Memory B cell (primary cell): Measurements from ENCODE around the gene DDIT3.
A peak's percentile ranks its signal among the peaks of the same experiment; 100 is the strongest.

ENCODE experiments used
- ATAC-seq: fragments of 150-1000 bp; cut with Tn5 transposase; 2 replicates; pipeline ENCODE4 v1.10.0; 2021; ENCODE audit warnings: low read depth, mild to moderate bottlenecking, moderate library complexity
- DNase-seq, 2 donors: peaks; one replicate each; pipeline ENCODE4 v3.0.0; 2022; ENCODE audit warnings: low spot score in 2 of 2
- H3K27ac Mint-ChIP-seq: one replicate; pipeline ENCODE4 v1.8.0; 2022; ENCODE audit warnings: mild to moderate bottlenecking, moderate library complexity, mixed read lengths
- H3K27me3 Mint-ChIP-seq: one replicate; pipeline ENCODE4 v1.8.0; 2022; ENCODE audit warnings: mixed read lengths
- H3K36me3 Mint-ChIP-seq: one replicate; pipeline ENCODE4 v1.8.0; 2022; ENCODE audit warnings: mild to moderate bottlenecking, mixed read lengths
- H3K4me1 Mint-ChIP-seq: one replicate; pipeline ENCODE4 v1.8.0; 2022; ENCODE audit warnings: mixed read lengths
- H3K4me3 Mint-ChIP-seq: one replicate; pipeline ENCODE4 v1.8.0; 2022; ENCODE audit warnings: mild to moderate bottlenecking, moderate library complexity, mixed read lengths
- H3K9me3 Mint-ChIP-seq: one replicate; pipeline ENCODE4 v1.8.0; 2022; ENCODE audit warnings: mixed read lengths

The DDIT3 gene

DNA sequence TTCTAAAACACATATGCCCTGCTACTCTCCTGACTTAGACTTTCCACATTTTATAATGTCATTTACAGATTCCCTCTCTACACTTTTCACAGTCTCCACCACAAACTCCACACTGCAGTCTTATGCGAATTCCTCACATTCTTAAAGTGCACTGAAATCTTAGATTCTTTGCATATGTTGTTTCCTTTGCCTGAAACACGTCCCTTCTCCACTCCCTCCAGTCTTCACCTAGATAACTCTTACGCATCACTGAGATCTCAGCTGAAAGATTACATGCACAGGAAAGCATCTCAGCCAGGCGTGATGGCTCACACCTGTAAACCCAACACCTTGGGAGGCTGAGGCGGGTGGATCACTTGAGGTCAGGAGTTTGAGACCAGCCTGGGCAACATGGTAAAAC, 36.8 kb downstream of the DDIT3 start:
- Mint-ChIP-seq H3K36me3 (no peaks in the 10 kb centered on the region), H3K27me3 (no peaks in the 10 kb centered on the region), H3K4me3 (no peak overlapping the region), H3K9me3 (no peaks in the 10 kb centered on the region), H3K4me1 (peaks cover 39% of the 10 kb centered on the region), H3K27ac (peak overlapping the region; percentile 54)
- ATAC-seq (no peak), DNase-seq (no peak)

DNA sequence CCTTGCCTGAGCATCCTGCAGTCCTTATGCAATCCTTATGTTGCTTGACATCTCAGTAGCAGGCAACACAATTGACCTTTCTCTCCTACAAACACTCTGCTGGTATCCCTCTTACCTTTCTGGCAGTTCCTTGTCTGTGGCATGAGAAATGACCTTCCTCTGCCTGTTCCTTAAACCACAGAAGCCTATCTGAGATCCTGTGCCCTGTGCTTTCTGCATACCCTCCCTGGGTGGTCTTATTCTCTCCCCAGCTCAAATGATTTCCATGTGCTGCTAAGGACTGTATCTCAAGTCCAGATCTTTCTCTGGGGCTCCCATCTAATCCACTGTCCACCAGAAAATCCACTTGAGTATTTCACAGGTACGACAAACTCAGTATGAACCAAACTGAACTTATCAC, 38.6 kb downstream of the DDIT3 start:
- Mint-ChIP-seq H3K27ac (peak overlapping the region; percentile 99), H3K9me3 (no peaks in the 10 kb centered on the region), H3K36me3 (no peaks in the 10 kb centered on the region), H3K4me3 (peak overlapping the region; percentile 43), H3K4me1 (peaks cover 47% of the 10 kb centered on the region), H3K27me3 (no peaks in the 10 kb centered on the region)
- DNase-seq (no peak), ATAC-seq (no peak)

DNA sequence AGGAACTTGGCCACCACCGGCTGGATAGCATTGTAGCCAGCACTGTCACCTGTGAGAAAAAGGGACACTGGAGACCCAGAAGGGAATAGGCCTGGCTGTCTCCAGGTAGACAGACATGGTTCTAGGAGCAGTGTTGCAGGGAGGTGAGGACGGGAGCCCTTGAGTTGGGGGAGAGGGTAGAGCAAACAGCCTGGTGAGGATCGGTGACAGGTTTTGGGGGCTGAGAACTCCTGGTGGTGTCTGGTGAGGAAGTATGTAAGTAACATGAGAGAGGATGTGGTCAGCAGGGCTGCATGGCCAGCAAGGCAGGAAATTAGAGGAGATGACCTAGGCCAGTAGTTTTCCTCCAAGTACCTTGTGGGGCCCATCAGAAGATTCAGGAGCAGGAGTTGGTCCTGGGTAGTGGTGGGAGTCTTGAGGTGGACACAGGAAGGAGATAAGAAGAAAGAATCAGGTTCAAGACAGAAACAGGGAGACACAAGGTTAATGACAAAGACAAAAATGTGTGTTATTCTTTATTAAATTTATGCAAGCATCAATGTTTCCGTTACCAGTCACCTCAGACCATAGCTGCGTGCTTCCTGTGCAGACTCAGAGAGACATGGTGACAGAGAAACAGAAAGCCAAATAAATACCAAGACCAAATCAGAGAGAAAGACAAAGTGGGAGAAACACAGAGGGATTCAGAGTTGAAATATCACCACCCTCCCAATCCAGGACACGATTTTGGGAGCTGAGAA, 40.8 kb downstream of the DDIT3 start, which contains the start of gene ARHGAP9:
TSS of gene ARHGAP9 (minus strand) at position 491 of the 740 bp plus-strand sequence. CDS start at position 31, 460 bp downstream.
- ATAC-seq: peak; percentile 70
- no peaks in the 10 kb centered on the region for H3K27me3 Mint-ChIP-seq
- H3K9me3 Mint-ChIP-seq: no peaks in the 10 kb centered on the region
- peaks cover 57% of the 10 kb centered on the region for H3K4me1 Mint-ChIP-seq
- H3K4me3 Mint-ChIP-seq: peak within 1 kb of the TSS; percentile 99
- peak; percentile 49 to 56 for DNase-seq
- H3K27ac Mint-ChIP-seq: peak within 1 kb of the TSS; percentile 99
- peaks cover 8% of the 10 kb centered on the region for H3K36me3 Mint-ChIP-seq

DNA sequence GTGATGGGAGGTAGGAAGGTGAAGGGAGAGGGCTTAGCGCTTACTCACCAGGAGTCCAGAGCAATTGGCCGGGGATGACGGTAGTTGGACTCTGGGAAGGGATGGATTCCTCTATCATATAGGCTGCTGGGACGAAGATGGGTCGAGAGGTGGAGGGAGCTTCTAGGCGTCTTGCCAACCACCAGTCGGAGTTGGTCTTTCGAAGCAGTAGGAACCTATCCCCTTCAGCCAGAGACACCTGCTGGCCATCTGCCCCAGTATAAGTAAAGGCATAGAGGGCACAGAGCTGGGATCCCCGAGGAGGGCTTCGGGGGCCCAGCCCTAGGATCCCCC, 41.3 kb downstream of the DDIT3 start:
- peaks cover 13% of the 10 kb centered on the region for H3K36me3 Mint-ChIP-seq
- H3K4me3 Mint-ChIP-seq: peak overlapping the region; percentile 99
- H3K4me1 Mint-ChIP-seq: peaks cover 62% of the 10 kb centered on the region
- no peaks in the 10 kb centered on the region for H3K27me3 Mint-ChIP-seq
- ATAC-seq: no peak
- H3K9me3 Mint-ChIP-seq: no peaks in the 10 kb centered on the region
- H3K27ac Mint-ChIP-seq: peak overlapping the region; percentile 99
- DNase-seq: no peak

DNA sequence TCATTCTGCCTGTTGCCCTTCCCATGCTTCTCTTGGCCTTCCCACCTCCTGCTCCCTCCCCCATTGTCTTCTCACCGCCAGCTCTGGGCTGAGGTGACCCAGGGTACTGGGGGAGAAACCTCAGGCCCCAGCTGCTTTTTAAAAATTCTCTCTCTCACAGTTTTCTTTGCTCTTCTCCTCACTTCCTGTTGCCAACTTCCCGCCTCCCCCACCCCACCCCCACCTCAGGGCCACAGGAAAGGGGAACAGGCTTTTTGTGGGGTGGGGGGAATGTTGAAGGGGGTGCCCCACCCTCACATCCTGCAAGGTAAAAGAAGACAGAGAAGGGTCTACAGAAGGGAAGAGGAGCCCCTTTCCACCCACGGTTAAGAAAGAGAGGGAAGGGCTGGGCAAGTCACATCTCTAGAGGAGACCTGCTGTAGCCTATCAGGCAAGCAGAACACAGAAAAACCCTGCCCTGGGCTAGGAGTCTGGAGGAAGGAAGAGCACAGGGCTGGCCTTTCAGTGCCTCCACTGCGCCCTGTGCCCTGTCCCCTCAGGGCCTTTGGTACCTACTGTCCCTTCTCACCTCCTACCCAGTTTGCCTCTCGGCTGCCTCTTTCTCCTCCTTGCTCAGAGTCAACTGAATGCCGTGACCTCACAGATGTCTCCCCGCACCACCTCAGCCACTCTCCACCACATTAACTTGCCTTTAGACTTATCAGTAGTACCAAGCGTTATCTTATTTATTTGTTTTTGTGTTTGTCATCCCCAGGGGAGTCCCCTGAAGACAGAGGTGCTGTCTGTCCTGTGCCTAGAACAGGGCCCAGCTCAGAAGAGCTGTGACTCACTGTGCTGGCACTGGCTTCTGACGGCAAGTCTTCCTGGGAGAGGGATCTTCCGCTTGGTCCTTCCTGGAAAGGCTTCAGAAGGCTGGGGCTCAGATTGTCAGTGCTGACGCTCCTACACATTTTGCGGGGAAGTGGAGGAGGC, 42.3 kb downstream of the DDIT3 start:
- peak overlapping the region; percentile 99 for H3K27ac Mint-ChIP-seq
- H3K4me3 Mint-ChIP-seq: peak overlapping the region; percentile 99
- peak; percentile 41 for ATAC-seq
- H3K36me3 Mint-ChIP-seq: peaks cover 18% of the 10 kb centered on the region
- no peaks in the 10 kb centered on the region for H3K9me3 Mint-ChIP-seq
- no peaks in the 10 kb centered on the region for H3K27me3 Mint-ChIP-seq
- peaks cover 62% of the 10 kb centered on the region for H3K4me1 Mint-ChIP-seq
- no peak for DNase-seq

DNA sequence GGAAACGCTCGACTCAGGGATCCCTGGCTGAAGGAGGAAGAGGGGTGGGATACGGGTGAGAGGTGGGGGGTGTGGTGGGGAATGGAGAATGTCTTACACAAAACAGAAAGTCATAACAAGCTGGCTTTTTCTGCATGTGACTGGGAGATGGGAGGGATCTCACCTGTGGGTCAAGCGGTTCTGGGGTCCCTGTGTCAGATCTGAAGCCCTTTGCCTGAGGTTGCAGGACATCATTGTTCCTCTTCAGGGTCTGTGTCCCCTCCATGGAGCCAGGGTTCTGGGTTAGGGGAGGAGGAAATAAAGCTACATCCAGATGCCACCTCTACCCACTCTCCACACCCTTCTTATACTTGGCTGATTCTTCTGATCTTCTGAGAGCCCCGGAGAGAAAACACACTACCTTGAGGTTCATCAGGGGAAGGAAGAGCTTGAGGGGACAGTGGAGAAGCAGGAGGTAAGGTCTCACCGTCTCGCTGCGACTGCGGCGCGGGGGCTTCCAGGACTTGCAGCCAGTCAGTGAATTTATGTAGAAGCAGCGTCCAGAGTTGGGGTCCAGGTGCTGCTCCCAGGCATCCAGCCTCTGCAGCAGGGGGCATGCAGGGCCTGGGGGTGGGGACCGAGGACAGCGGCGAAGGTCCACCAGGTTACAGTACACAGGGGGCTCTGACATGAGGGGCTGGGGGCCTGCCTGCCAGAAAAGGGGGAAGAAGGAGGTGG, 43.2 kb downstream of the DDIT3 start:
- Mint-ChIP-seq H3K4me3 (peak overlapping the region; percentile 99), H3K4me1 (peaks cover 67% of the 10 kb centered on the region), H3K27ac (peak overlapping the region; percentile 99), H3K36me3 (peaks cover 23% of the 10 kb centered on the region), H3K27me3 (no peaks in the 10 kb centered on the region), H3K9me3 (no peaks in the 10 kb centered on the region)
- DNase-seq (no peak), ATAC-seq (no peak)

DNA sequence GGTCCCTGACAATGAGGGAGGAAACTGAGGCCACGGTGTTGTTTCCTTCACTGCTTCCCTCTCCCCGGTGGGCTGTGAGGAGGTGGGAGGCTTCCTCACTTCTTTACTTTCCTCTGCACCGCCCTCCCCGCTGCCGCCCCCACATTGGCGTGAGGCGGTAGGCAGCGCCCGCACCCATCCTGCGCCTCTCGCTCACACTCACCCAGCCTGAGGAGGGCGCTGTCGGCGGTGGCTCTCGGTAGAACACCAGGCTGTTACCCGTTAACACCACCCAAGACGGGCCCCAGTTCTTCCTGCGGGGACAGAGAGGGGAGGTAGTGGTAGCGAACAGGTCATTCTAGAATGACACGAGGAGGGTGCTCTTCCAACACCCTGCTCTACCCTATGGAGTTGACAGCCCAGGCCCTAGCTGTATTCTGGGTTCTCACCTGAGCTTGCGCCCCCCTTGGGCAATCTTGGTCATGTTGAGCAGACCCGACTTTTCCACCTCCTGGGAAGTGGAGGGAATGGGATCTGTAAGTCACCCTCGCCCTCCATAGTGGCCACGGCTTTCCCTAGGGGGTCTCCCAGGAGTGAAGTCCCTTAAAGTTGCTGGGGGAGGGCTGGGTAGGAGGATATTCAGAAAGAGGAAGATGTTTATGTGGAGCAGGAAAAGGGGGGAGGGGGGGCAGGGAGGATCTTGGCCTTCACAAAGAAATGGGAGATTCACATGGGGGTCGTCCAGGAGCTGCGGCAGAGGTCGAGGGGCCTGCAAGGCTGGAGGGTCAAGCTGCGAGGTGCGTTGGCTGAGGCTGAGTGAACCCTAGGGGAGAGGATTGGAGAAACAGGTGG, 43.9 kb downstream of the DDIT3 start:
- DNase-seq: peak; percentile 49 to 67
- Mint-ChIP-seq H3K27me3 (no peaks in the 10 kb centered on the region), H3K27ac (peak overlapping the region; percentile 99), H3K36me3 (peaks cover 25% of the 10 kb centered on the region), H3K9me3 (no peaks in the 10 kb centered on the region), H3K4me3 (peak overlapping the region; percentile 99), H3K4me1 (peaks cover 62% of the 10 kb centered on the region)
- peak; percentile 41 for ATAC-seq

DNA sequence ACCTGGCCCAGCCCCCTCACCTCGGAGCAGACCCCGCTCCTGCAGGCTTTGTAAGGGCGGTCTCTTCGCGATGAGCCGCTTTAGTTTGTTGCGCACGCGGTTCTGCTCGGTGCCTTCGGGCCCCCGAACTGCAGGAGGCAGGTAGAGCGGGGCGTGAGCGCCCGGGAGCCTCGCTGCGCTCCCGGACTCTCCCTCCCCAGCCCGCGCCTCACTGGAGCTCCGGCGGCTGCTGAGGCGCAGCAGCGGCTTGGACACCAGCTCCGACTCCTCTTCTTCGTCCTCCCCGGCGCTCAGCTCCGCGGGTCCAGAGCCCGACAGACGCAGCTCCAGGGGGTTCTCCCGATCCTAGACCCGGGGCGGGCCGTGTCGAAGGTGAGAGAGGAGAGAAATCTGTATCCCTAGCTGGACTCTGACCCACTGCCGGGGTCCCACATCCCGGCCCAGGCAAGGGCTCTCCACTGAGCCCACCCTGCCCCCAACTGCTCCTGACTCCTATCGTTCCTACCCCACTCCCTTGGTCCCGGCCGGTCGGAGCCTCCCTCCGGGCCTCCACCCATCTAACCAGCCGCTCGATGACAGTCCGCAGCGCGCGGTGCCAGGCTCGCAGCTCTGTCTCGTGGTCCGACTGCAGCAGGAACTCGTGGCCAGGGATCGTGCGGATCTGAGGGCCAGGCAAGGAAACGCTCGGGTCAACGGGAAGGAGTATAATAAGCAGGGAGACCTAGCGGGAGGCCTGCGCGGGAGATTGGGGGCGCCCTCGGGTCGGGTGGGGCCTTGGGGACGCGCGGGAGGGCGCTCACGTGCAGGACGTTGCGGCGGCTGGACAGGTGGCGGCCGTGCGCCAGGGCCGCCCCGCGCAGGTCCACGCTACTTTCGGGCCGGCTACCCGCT, 44.8 kb downstream of the DDIT3 start:
- ATAC-seq (no peak), DNase-seq (no peak)
- peaks cover 61% of the 10 kb centered on the region for H3K4me1 Mint-ChIP-seq
- H3K27me3 Mint-ChIP-seq: no peaks in the 10 kb centered on the region
- peak overlapping the region; percentile 99 for H3K4me3 Mint-ChIP-seq
- H3K36me3 Mint-ChIP-seq: peaks cover 27% of the 10 kb centered on the region
- H3K9me3 Mint-ChIP-seq: no peaks in the 10 kb centered on the region
- peak overlapping the region; percentile 99 for H3K27ac Mint-ChIP-seq

DNA sequence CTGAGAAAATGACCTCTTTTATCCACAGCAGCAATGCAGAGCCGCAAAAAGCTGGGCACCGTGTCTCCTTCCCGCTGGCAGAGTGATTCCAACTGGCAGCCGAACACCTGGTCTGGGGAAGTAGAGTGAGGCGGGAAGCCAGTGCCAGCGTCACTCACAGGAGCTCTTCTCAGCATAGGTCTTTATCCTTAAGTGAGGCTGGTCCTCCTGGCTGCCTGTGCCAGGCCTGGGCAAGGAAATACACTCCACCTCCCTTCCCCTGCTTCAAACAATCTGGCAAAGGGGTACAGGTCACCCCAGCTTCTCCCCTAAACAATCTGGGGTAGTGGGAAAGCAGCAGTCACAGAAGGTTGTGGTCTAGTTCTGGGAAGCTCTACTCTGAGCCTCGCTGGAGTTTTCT, 45.5 kb downstream of the DDIT3 start:
- Mint-ChIP-seq H3K27me3 (no peaks in the 10 kb centered on the region), H3K36me3 (peaks cover 27% of the 10 kb centered on the region), H3K4me3 (peak overlapping the region; percentile 70), H3K27ac (peak overlapping the region; percentile 1), H3K9me3 (no peaks in the 10 kb centered on the region), H3K4me1 (peaks cover 57% of the 10 kb centered on the region)
- ATAC-seq (no peak), DNase-seq (no peak)

DNA sequence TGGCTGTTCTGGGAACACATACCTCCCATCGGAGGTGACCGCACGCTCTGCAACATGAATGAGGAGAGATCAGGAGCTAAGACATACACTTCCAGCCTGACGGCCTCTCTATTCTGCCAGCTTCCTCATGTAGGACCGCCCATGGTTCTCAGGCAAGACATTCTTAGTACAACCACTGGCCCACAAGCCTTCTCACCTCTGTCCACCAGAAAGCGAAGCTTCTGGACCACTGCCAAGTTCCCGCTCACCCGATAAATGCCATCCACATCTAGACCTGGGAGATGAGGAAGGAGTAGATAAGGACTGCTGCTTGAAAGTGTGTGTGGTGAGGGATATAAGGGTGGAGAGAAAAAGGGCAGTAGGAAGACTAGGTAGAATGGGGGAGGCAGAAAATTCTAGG, 45.9 kb downstream of the DDIT3 start:
- no peaks in the 10 kb centered on the region for H3K9me3 Mint-ChIP-seq
- H3K36me3 Mint-ChIP-seq: peaks cover 30% of the 10 kb centered on the region
- H3K27ac Mint-ChIP-seq: peak overlapping the region; percentile 1
- no peak for ATAC-seq
- no peaks in the 10 kb centered on the region for H3K27me3 Mint-ChIP-seq
- no peak for DNase-seq
- peak overlapping the region; percentile 70 for H3K4me3 Mint-ChIP-seq
- H3K4me1 Mint-ChIP-seq: peaks cover 53% of the 10 kb centered on the region

DNA sequence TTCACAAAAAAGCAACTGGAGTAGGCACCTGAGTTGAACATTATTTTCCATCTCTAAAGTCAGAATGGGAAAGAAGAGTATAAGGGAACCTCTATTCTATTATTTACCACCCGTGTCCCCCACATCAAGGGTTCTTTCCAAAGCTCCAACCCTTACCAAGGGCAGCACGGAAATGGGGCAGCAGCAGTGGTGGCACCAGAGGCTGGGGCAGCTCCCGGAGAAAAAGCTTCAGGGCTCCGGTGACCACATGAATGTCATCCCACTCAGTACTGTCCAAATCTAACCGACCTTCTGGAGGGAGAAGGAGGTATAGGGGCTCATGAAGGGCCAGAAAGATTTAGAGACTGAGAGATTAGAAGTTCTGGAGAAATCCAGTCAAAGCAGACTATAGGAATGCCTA, 46.4 kb downstream of the DDIT3 start:
- ATAC-seq (no peak), DNase-seq (no peak)
- Mint-ChIP-seq H3K36me3 (peaks cover 33% of the 10 kb centered on the region), H3K27me3 (no peaks in the 10 kb centered on the region), H3K4me3 (peak overlapping the region; percentile 70), H3K9me3 (no peaks in the 10 kb centered on the region), H3K27ac (no peak overlapping the region), H3K4me1 (peaks cover 50% of the 10 kb centered on the region)

DNA sequence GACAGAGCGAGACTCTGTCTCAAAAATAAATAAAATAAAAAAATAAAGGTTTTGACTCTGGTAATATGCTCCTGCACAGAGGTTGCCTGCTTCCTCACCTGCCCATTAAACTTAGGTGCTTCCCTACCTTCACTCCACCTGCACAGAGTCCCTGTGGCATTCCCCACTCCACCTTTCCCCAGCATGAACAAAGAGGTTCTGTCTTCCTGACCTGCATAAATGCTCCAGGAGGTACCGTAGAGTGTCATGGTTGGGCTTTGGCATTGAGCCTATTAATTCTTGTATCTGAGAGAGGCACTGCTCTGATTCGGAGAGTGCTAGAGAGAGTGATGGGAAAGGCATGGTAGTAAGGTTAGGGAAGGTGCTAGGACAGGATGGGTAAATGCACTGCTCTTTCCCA, 46.9 kb downstream of the DDIT3 start:
- Mint-ChIP-seq H3K4me3 (no peak overlapping the region), H3K4me1 (peaks cover 45% of the 10 kb centered on the region), H3K27me3 (no peaks in the 10 kb centered on the region), H3K9me3 (no peaks in the 10 kb centered on the region), H3K27ac (no peak overlapping the region), H3K36me3 (peaks cover 34% of the 10 kb centered on the region)
- no peak for ATAC-seq
- DNase-seq: no peak
